Mesodermal cell (in vitro differentiated cells): Measurements from ENCODE around the gene WDR75.
A peak's percentile ranks its signal among the peaks of the same experiment; 100 is the strongest.

Experiments used
- H3K27ac ChIP-seq: 2 replicates; pipeline ENCODE4 v1.7.0; 2013; ENCODE audit warnings: mild to moderate bottlenecking, low read depth, low read length, moderate library complexity; ENCODE audit not compliant: severe bottlenecking
- H3K36me3 ChIP-seq: 2 replicates; pipeline ENCODE4 v1.7.1; 2013; ENCODE audit warnings: mild to moderate bottlenecking, low read length, moderate library complexity; ENCODE audit not compliant: control insufficient read depth, insufficient read depth
- H3K4me1 ChIP-seq: one replicate; pipeline ENCODE4 v1.7.1; 2013; ENCODE audit warnings: mild to moderate bottlenecking, low read length; ENCODE audit not compliant: insufficient read depth, control insufficient read depth, poor library complexity, severe bottlenecking
- H3K4me3 ChIP-seq: 2 replicates; pipeline ENCODE4 v1.7.0; 2013; ENCODE audit warnings: low read length, control low read depth, mild to moderate bottlenecking; ENCODE audit not compliant: insufficient read depth, poor library complexity, severe bottlenecking; ENCODE audit errors: extremely low read depth
- H3K9me3 ChIP-seq: 2 replicates; pipeline ENCODE4 v1.7.1; 2013; ENCODE audit warnings: mild to moderate bottlenecking, low read length, moderate library complexity; ENCODE audit not compliant: control insufficient read depth
- WGBS, 2 experiments: methylation state at CpG; one replicate each; pipeline ENCODE4 v1.1.5; 2013; ENCODE audit warnings: missing lambda C conversion rate in 2 of 2; ENCODE audit not compliant: insufficient coverage in 2 of 2; 5-methylcytosine and 5-hydroxymethylcytosine counted together

Gene WDR75

GRCh38 chr2:189440644-189440946, 679 bp upstream of the WDR75 start:
- Histone ChIP-seq H3K9me3 (no peaks in the 10 kb centered on the region), H3K36me3 (peaks cover 22% of the 10 kb centered on the region), H3K4me1 (peaks cover 14% of the 10 kb centered on the region), H3K27ac (peak overlapping the region; percentile 82), H3K4me3 (peak overlapping the region; percentile 93)
- WGBS, 2 experiments, result 0 to 1% methylated on average over 1 to 7 of the region's 8 CpGs

GRCh38 chr2:189441709-189442074, 418 bp downstream of the WDR75 start:
- Histone ChIP-seq H3K4me3 (peak overlapping the region; percentile 93), H3K4me1 (peaks cover 14% of the 10 kb centered on the region), H3K27ac (peak overlapping the region; percentile 82), H3K9me3 (no peaks in the 10 kb centered on the region), H3K36me3 (peaks cover 32% of the 10 kb centered on the region)
- 0% methylated on average over 3 to 8 of the region's 12 CpGs for WGBS, 2 experiments

- Histone ChIP-seq H3K9me3 (no peaks in the 10 kb centered on the region), H3K4me1 (peaks cover 14% of the 10 kb centered on the region), H3K4me3 (peak overlapping the region; percentile 93), H3K27ac (no peak overlapping the region), H3K36me3 (peaks cover 38% of the 10 kb centered on the region)
- WGBS, 2 experiments, result 95 to 96% methylated on average over 4 to 7 of the region's 10 CpGs
These were observed 1.2 kb downstream of the WDR75 start for GRCh38 chr2:189442468-189442867.

GRCh38 chr2:189444322-189444721, 3.0 kb downstream of the WDR75 start:
- WGBS, 2 experiments, result no CpG with 5 or more reads among the region's 1 CpG
- H3K4me3 ChIP-seq, result no peak overlapping the region

GRCh38 chr2:189446780-189447179, 5.5 kb downstream of the WDR75 start:
- H3K4me3 ChIP-seq, result no peak overlapping the region
- peaks cover 8% of the 10 kb centered on the region for H3K4me1 ChIP-seq
- H3K36me3 ChIP-seq, result peaks cover 76% of the 10 kb centered on the region
- no peaks in the 10 kb centered on the region for H3K9me3 ChIP-seq
- H3K27ac ChIP-seq, result no peak overlapping the region
- 93 to 95% methylated on average over 2 of the region's 2 CpGs for WGBS, 2 experiments

More at GRCh38 chr2:189444322-189444721, 3.0 kb downstream of the WDR75 start:
- H3K36me3 ChIP-seq, result peaks cover 57% of the 10 kb centered on the region
- H3K9me3 ChIP-seq, result no peaks in the 10 kb centered on the region
- peaks cover 14% of the 10 kb centered on the region for H3K4me1 ChIP-seq
- no peak overlapping the region for H3K27ac ChIP-seq

- Histone ChIP-seq H3K36me3 (peaks cover 81% of the 10 kb centered on the region), H3K4me1 (no peaks in the 10 kb centered on the region), H3K4me3 (no peak overlapping the region), H3K27ac (no peak overlapping the region), H3K9me3 (no peaks in the 10 kb centered on the region)
- 100% methylated on average over 1 of the region's 2 CpGs for WGBS, 2 experiments
These were observed 12.7 kb downstream of the WDR75 start for GRCh38 chr2:189454009-189454408.

- no peak overlapping the region for H3K4me3 ChIP-seq
- H3K36me3 ChIP-seq, result peaks cover 77% of the 10 kb centered on the region
- no peaks in the 10 kb centered on the region for H3K9me3 ChIP-seq
- no CpG with 5 or more reads among the region's 1 CpG for WGBS, 2 experiments
- no peaks in the 10 kb centered on the region for H3K4me1 ChIP-seq
- no peak overlapping the region for H3K27ac ChIP-seq
These were observed 23.8 kb downstream of the WDR75 start for GRCh38 chr2:189465076-189465475.

GRCh38 chr2:189465478-189465877, 24.2 kb downstream of the WDR75 start:
- Histone ChIP-seq H3K9me3 (no peaks in the 10 kb centered on the region), H3K27ac (no peak overlapping the region), H3K36me3 (peaks cover 75% of the 10 kb centered on the region), H3K4me3 (no peak overlapping the region), H3K4me1 (no peaks in the 10 kb centered on the region)
- 83 to 100% methylated on average over 1 of the region's 3 CpGs for WGBS, 2 experiments

- no peaks in the 10 kb centered on the region for H3K4me1 ChIP-seq
- no peak overlapping the region for H3K27ac ChIP-seq
- H3K36me3 ChIP-seq, result peaks cover 72% of the 10 kb centered on the region
- H3K4me3 ChIP-seq, result no peak overlapping the region
- 100% methylated on average over 1 of the region's 4 CpGs; no CpG with 5 or more reads in 1 of the 2 experiments for WGBS, 2 experiments
- no peaks in the 10 kb centered on the region for H3K9me3 ChIP-seq
These were observed 24.8 kb downstream of the WDR75 start for GRCh38 chr2:189466046-189466445.

GRCh38 chr2:189466656-189467055, 25.4 kb downstream of the WDR75 start:
- H3K36me3 ChIP-seq, result peaks cover 76% of the 10 kb centered on the region
- no peak overlapping the region for H3K4me3 ChIP-seq
- no peaks in the 10 kb centered on the region for H3K9me3 ChIP-seq
- no peak overlapping the region for H3K27ac ChIP-seq
- no peaks in the 10 kb centered on the region for H3K4me1 ChIP-seq

GRCh38 chr2:189467160-189467559, 25.9 kb downstream of the WDR75 start:
- 100% methylated on average over 1 of the region's 1 CpG for WGBS, 2 experiments
- H3K9me3 ChIP-seq, result no peaks in the 10 kb centered on the region
- peaks cover 80% of the 10 kb centered on the region for H3K36me3 ChIP-seq

GRCh38 chr2:189467593-189467992, 26.3 kb downstream of the WDR75 start:
- Histone ChIP-seq H3K36me3 (peaks cover 79% of the 10 kb centered on the region), H3K27ac (no peak overlapping the region), H3K4me3 (no peak overlapping the region), H3K4me1 (no peaks in the 10 kb centered on the region), H3K9me3 (no peaks in the 10 kb centered on the region)
- WGBS, 2 experiments, result 100% methylated on average over 2 of the region's 4 CpGs

More at GRCh38 chr2:189467160-189467559, 25.9 kb downstream of the WDR75 start:
- Histone ChIP-seq H3K27ac (no peak overlapping the region), H3K4me3 (no peak overlapping the region), H3K4me1 (no peaks in the 10 kb centered on the region)
